ENCODE data around the gene HERC4.

DNA sequence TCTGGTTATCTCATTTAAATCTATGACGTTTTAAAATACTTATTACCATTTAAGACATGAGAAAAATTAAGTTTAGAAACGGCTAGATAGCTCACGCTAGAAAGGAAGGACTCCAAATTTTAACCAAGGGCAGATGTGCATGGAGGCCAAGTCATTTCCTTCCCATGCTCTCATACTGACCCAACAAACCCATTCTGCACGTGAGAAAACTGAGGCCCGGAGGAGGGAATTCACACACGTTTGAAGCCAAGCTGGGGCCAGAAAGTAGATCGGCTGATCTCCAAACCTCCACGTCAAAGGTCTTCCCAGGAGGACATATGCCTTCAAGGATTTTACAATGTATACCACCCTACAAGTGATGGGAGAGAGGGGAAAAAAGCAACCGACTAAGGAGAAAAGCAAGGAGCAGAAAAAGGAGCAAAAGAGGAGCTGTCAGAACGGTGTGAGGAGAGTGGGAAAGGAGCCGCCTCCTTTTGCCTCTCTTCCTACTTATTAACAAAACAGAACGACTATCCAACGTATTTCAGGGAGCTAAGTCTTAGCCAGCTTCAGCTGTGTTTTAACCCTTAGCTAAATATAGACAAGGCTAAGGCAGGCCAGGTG, 191.3 kb downstream of the HERC4 start:
- TF ChIP-seq PATZ1 (CRISPR knock-in tag; IDR thresholded peaks at IDR 0.05; ENCODE audit: borderline replicate concordance) (no peak), CBFB (CRISPR knock-in tag; IDR thresholded peaks at IDR 0.05) (no peak), POLR2A (conservative IDR thresholded peaks at IDR 0.05) (no peak), CEBPB (tag; IDR thresholded peaks at IDR 0.05) (no peak), BCL6 (CRISPR knock-in tag; IDR thresholded peaks at IDR 0.05) (no peak), ZNF518B (CRISPR knock-in tag; IDR thresholded peaks at IDR 0.05) (no peak), CREM (IDR thresholded peaks at IDR 0.05; ENCODE audit: low read depth) (no peak)
- TF ChIP-seq, protein P1, sequence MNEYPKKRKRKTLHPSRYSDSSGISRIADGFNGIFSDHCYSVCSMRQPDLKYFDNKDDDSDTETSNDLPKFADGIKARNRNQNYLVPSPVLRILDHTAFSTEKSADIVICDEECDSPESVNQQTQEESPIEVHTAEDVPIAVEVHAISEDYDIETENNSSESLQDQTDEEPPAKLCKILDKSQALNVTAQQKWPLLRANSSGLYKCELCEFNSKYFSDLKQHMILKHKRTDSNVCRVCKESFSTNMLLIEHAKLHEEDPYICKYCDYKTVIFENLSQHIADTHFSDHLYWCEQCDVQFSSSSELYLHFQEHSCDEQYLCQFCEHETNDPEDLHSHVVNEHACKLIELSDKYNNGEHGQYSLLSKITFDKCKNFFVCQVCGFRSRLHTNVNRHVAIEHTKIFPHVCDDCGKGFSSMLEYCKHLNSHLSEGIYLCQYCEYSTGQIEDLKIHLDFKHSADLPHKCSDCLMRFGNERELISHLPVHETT (CRISPR knock-in tag; conservative IDR thresholded peaks at IDR 0.05 in 1 of 2, IDR thresholded peaks at IDR 0.05 in 1 of 2) = no peak
- TF ChIP-seq, protein P2, sequence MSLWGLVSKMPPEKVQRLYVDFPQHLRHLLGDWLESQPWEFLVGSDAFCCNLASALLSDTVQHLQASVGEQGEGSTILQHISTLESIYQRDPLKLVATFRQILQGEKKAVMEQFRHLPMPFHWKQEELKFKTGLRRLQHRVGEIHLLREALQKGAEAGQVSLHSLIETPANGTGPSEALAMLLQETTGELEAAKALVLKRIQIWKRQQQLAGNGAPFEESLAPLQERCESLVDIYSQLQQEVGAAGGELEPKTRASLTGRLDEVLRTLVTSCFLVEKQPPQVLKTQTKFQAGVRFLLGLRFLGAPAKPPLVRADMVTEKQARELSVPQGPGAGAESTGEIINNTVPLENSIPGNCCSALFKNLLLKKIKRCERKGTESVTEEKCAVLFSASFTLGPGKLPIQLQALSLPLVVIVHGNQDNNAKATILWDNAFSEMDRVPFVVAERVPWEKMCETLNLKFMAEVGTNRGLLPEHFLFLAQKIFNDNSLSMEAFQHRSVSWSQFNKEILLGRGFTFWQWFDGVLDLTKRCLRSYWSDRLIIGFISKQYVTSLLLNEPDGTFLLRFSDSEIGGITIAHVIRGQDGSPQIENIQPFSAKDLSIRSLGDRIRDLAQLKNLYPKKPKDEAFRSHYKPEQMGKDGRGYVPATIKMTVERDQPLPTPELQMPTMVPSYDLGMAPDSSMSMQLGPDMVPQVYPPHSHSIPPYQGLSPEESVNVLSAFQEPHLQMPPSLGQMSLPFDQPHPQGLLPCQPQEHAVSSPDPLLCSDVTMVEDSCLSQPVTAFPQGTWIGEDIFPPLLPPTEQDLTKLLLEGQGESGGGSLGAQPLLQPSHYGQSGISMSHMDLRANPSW (CRISPR knock-in tag; IDR thresholded peaks at IDR 0.05) = no peak
